HL-60 (cell line): Measurements from ENCODE around the gene FAM234A.

Experiments used
- DNase-seq, 2 experiments: peaks; one replicate each; pipeline ENCODE4 v3.0.0-alpha.2; 2010 to 2020; ENCODE audit warnings: low read depth in 1 of 2, low spot score in 1 of 2
- H3K27ac ChIP-seq: fragments of 250-450 bp; sonication (Bioruptor Pico); replicated peaks from 2 replicates; pipeline ENCODE4 v1.5.1; 2020; ENCODE audit warnings: mild to moderate bottlenecking, moderate library complexity
- H3K27me3 ChIP-seq: fragments of 250-450 bp; sonication (Bioruptor Pico); 2 replicates; pipeline ENCODE4 v1.5.1; 2021; ENCODE audit warnings: mild to moderate bottlenecking, moderate library complexity; ENCODE audit not compliant: insufficient read depth, poor library complexity, severe bottlenecking
- H3K4me3 ChIP-seq: replicated peaks from 2 replicates; pipeline ENCODE4 v1.5.1; 2011; ENCODE audit warnings: mild to moderate bottlenecking, control low read depth, low read length; ENCODE audit not compliant: insufficient read depth
- GABPA ChIP-seq: IDR thresholded peaks from 2 replicates; pipeline ENCODE4 v1.6.1; 2012; ENCODE audit warnings: low read depth
- POLR2AphosphoS5 ChIP-seq: IDR thresholded peaks from 2 replicates; pipeline ENCODE4 v1.6.1; 2012; ENCODE audit warnings: low read depth
- SPI1 ChIP-seq: IDR thresholded peaks from 2 replicates; pipeline ENCODE4 v1.6.1; 2012; ENCODE audit warnings: low read depth, mild to moderate bottlenecking, borderline replicate concordance
- TF ChIP-seq, protein P1 (sequence below): IDR thresholded peaks from 2 replicates; pipeline ENCODE4 v1.6.1; 2012; ENCODE audit warnings: low read depth; ENCODE audit not compliant: insufficient replicate concordance
- TF ChIP-seq, protein P2 (sequence below): IDR thresholded peaks from one replicate; pipeline ENCODE4 v1.5.1; 2011; ENCODE audit warnings: low read length, control low read depth, inconsistent platforms; ENCODE audit not compliant: insufficient read depth

FAM234A gene

DNA sequence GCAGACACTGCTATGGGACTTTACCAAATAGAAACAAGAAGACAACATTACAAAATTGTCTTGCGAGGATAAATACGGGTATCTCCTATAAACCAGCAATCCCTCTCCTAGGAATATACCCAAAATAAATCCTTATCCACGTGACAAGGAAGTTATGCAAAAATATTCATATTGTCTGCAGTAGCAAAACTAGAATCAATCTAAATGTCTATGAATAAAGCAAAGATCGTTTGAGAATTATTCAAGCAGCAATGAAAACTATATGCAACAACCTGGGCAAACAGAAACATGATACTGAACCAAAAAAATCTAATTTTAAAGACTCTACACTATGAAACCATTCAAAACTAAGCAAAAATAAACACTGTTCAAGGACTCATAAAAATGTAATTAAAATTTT is 14.6 kb upstream of the FAM234A start:
- no peak for DNase-seq
- TF ChIP-seq POLR2AphosphoS5 = no peak
- TF ChIP-seq, protein P1, sequence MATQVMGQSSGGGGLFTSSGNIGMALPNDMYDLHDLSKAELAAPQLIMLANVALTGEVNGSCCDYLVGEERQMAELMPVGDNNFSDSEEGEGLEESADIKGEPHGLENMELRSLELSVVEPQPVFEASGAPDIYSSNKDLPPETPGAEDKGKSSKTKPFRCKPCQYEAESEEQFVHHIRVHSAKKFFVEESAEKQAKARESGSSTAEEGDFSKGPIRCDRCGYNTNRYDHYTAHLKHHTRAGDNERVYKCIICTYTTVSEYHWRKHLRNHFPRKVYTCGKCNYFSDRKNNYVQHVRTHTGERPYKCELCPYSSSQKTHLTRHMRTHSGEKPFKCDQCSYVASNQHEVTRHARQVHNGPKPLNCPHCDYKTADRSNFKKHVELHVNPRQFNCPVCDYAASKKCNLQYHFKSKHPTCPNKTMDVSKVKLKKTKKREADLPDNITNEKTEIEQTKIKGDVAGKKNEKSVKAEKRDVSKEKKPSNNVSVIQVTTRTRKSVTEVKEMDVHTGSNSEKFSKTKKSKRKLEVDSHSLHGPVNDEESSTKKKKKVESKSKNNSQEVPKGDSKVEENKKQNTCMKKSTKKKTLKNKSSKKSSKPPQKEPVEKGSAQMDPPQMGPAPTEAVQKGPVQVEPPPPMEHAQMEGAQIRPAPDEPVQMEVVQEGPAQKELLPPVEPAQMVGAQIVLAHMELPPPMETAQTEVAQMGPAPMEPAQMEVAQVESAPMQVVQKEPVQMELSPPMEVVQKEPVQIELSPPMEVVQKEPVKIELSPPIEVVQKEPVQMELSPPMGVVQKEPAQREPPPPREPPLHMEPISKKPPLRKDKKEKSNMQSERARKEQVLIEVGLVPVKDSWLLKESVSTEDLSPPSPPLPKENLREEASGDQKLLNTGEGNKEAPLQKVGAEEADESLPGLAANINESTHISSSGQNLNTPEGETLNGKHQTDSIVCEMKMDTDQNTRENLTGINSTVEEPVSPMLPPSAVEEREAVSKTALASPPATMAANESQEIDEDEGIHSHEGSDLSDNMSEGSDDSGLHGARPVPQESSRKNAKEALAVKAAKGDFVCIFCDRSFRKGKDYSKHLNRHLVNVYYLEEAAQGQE = no peak
- TF ChIP-seq SPI1 = no peak
- no peak for TF ChIP-seq GABPA
- TF ChIP-seq, protein P2, sequence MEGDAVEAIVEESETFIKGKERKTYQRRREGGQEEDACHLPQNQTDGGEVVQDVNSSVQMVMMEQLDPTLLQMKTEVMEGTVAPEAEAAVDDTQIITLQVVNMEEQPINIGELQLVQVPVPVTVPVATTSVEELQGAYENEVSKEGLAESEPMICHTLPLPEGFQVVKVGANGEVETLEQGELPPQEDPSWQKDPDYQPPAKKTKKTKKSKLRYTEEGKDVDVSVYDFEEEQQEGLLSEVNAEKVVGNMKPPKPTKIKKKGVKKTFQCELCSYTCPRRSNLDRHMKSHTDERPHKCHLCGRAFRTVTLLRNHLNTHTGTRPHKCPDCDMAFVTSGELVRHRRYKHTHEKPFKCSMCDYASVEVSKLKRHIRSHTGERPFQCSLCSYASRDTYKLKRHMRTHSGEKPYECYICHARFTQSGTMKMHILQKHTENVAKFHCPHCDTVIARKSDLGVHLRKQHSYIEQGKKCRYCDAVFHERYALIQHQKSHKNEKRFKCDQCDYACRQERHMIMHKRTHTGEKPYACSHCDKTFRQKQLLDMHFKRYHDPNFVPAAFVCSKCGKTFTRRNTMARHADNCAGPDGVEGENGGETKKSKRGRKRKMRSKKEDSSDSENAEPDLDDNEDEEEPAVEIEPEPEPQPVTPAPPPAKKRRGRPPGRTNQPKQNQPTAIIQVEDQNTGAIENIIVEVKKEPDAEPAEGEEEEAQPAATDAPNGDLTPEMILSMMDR = no peak
- Histone ChIP-seq H3K27me3 (no peaks in the 10 kb centered on the region), H3K27ac (no peak overlapping the region), H3K4me3 (no peak overlapping the region)

DNA sequence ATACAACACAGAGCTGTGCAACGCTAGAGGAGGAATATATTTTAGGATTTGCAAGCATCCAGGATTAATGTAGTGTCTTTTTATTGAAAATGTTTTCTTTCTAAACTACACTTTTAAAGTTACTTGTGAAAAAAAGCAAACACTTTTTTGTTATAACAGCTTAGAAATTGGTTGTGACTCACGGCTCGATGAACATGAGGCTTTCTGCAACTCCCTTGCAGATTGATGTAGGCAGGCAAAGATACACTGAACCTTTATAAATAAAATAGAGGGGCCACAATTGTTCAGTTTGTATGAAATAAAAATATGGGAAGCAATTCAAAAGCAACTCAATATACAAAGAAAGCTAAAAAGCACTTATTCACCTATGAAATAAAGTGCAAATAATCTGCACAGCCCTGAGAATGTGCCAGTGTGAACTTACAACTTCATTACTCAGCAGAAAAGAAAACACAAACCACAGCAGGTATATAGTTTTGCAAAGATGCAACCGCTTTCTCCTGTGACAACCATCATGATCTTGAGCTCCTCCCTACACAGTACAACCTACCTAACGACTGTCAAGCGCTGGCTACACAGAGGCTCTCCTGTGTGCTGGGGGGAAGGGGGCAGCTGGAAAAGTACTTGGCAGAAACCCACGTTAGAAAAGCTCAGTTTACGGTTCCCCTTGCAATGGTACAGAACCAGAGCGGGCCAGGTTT is 6.3 kb upstream of the FAM234A start:
- Histone ChIP-seq H3K27me3 (no peaks in the 10 kb centered on the region), H3K27ac (peak overlapping the region; percentile 90), H3K4me3 (peak overlapping the region; percentile 94)
- TF ChIP-seq POLR2AphosphoS5 = no peak
- TF ChIP-seq, protein P1 = no peak
- TF ChIP-seq SPI1 = no peak
- TF ChIP-seq, protein P2 = no peak
- TF ChIP-seq GABPA = no peak
- peak in 1 of 2 experiments; percentile 15 for DNase-seq

DNA sequence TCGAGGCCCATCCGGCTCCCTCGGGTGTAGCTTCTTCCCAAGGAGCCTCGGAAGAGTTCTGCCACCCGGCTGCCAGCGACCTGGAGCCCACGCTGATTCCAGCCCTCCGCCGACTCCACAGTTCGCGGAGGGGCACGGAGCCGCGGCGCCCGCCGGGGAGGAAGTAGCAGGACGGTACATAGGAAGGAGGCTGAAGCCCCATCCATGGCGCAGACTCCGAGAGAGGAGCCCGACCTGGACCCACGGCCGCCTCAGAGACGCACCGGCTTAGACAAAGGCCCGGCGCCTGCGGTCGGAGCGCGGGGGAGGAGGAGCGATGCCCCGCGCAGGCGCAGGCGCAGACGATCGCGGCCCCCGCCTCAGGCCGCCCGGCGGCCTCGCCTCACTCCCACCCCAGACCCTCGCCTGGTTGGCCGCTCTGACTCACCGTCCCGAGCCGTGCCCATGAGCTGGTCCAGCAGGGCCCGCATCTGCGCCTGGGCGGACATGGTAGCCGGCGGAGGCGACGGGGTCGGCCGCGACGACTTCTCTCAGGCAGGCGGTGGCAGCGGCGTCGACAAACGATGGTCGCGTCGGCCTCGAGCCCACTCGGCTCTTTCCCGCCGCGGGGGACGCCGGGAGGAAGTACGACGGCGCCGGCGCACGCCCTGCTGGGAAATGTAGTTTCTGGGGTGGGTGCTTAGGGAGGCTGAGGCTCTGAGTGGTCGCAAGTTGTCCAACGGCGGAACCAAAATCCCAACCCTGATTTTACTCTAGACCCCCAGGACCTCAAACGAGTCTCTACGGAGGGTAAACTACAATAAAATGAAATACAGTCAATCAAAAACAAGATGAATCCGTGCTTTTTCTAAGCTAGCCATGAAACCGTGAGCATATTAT is 5.5 kb upstream of the FAM234A start, which contains the start of gene LUC7L:
Gene LUC7L, minus strand, starts transcription at position 598 of the 879 bp plus-strand sequence. Its CDS starts 110 bp downstream, at position 488.
- H3K27me3 ChIP-seq = no peaks in the 10 kb centered on the region
- H3K27ac ChIP-seq = peak within 1 kb of the TSS; percentile 90
- H3K4me3 ChIP-seq = peak within 1 kb of the TSS; percentile 94
- DNase-seq = peak; percentile 77 to 83
- TF ChIP-seq POLR2AphosphoS5 = peak; percentile 96
- peak; percentile 89 for TF ChIP-seq GABPA
- peak; percentile 64; the same call in 1 of the 2 replicates for TF ChIP-seq SPI1
- TF ChIP-seq, protein P2 = no peak
